Activated CD8-positive, alpha-beta T cell treated with anti-CD3 and anti-CD28 coated beads, Interleukin-2, amount 10 ng/mL, durations not matched to agents 7 days and 5 days (primary cell): ENCODE measurements around the gene KIRREL2. TPM values are rescaled to one million over a fixed set of nuclear protein-coding genes. Genes with fewer than 3 reads are reported as not detected.
A peak's percentile ranks its signal among the peaks of the same experiment; 100 is the strongest.
"Not testable (repeated sequence)": the region's sequence is repeated elsewhere in the genome, so short reads cannot be mapped to it uniquely, and the experiment has no call there.

Experiments
- ATAC-seq: fragments of 150-1000 bp; cut with Tn5 transposase; one replicate; pipeline ENCODE4 v1.10.0; 2021; ENCODE audit warnings: moderate library complexity
- CTCF ChIA-PET: fragments of 350-600 bp; sonication (Branson Sonifier 250); formaldehyde crosslinking; loops from one replicate; lab custom pipeline; 2021; ENCODE audit warnings: antibody characterized with exemption; lab: Charles Lee
- POLR2A ChIA-PET: fragments of 350-600 bp; sonication (Branson Sonifier 250); formaldehyde crosslinking; loops from one replicate; lab custom pipeline; 2021; ENCODE audit warnings: antibody characterized with exemption; lab: Charles Lee
- DNase-seq: peaks from one replicate; pipeline ENCODE4 v3.0.0-alpha.2; 2020
- H3K27ac Mint-ChIP-seq: one replicate; pipeline ENCODE4 v1.8.0; 2021; ENCODE audit warnings: mild to moderate bottlenecking, mixed read lengths
- H3K27me3 Mint-ChIP-seq: one replicate; pipeline ENCODE4 v1.8.0; 2021; ENCODE audit warnings: low read depth, mixed read lengths
- H3K36me3 Mint-ChIP-seq: one replicate; pipeline ENCODE4 v1.8.0; 2021; ENCODE audit warnings: low read depth, mixed read lengths
- H3K4me1 Mint-ChIP-seq: one replicate; pipeline ENCODE4 v1.8.0; 2021; ENCODE audit warnings: low read depth, mixed read lengths
- H3K4me3 Mint-ChIP-seq: one replicate; pipeline ENCODE4 v1.8.0; 2021; ENCODE audit warnings: mild to moderate bottlenecking, mixed read lengths
- H3K9me3 Mint-ChIP-seq: one replicate; pipeline ENCODE4 v1.8.0; 2022; ENCODE audit warnings: mixed read lengths; ENCODE audit not compliant: insufficient read depth
- total RNA-seq, 2 experiments: library from RNA; stranded (reverse); gene quantifications; one replicate each; pipeline ENCODE4 v1.2.3, GENCODE V29; 2021

The KIRREL2 gene
- total RNA-seq, 2 experiments from 2014 or later: 1.9 to 2.2 TPM

DNA sequence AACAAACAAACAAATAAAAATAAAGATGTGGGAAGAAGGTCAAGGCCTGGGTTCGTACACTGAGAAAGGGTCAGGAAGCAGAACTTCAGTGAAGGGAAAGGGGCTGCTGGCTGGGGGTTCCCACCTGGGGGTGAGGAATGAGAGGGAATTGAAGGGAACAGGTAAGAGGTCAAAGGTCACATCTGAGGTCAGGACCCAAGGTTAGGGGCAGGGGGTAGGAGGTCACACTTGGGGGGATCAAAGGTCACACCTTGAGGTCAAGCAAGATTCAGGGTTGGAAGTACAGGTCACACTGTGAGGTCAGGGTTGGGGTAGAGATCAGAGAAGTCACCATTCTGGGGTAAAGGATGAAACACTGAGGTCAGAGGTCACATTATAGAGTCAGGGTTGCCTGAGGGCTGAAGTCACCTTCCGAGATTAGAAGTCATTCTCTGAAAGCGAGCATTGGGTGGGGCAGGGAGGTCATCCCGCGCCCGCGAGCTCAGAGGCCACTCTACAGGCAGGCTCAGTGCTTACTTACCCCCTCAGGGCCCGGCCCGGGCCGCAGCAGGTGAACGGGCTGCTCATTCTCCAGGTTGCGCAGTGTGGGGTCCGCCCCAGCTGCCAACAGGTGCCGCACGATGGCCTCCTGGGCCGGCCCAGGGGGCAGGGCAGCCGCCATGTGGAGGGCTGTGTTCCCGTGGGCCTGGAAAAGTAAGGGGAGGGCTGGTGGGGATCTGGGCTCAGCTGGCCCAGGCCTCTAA is 32.8 kb downstream of the KIRREL2 start:
- Mint-ChIP-seq H3K27ac (no peak overlapping the region), H3K27me3 (no peaks in the 10 kb centered on the region), H3K36me3 (peaks cover 65% of the 10 kb centered on the region), H3K4me3 (no peak overlapping the region), H3K9me3 (no peaks in the 10 kb centered on the region), H3K4me1 (peaks cover 6% of the 10 kb centered on the region)
- CTCF ChIA-PET: no interaction called here
- POLR2A ChIA-PET: interaction anchor here (0.7 kb wide), 1 partner anchor 170 kb away, joined by 3 read pairs; no protein-coding TSS in a partner anchor
- DNase-seq (no peak), ATAC-seq (peak; percentile 14)

DNA sequence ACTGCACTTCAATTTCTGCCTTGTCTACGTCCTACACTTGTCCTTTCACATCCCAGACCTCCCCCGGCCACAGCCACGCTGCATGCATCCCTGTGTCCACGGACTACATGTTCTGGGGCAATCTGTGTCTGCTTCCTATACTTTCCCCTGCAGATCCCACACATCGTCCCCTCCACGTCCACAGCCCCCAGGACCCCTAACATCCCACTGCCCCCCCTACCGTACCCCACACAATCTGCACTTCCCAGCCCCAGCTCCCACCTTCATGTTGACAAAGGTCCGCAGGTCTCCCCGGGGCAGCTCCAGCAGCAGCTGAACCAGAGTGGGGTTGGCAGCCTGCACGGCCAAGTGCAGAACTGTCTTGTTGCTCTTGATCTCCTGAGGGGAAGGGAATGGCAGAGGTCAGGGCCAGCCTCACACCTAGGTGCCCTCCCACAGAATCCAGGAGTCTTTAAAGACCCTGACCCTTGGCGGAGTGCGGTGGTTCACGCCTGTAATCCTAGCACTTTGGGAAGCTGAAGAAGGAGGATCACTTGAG is 33.5 kb downstream of the KIRREL2 start:
- CTCF ChIA-PET: no interaction called here
- POLR2A ChIA-PET: interaction anchor here (0.7 kb wide), 1 partner anchor 171 kb away, joined by 3 read pairs; no protein-coding TSS in a partner anchor
- Mint-ChIP-seq H3K36me3 (peaks cover 67% of the 10 kb centered on the region), H3K9me3 (no peaks in the 10 kb centered on the region), H3K4me1 (peaks cover 6% of the 10 kb centered on the region), H3K27me3 (no peaks in the 10 kb centered on the region), H3K27ac (no peak overlapping the region), H3K4me3 (no peak overlapping the region)
- DNase-seq (no peak), ATAC-seq (no peak)

DNA sequence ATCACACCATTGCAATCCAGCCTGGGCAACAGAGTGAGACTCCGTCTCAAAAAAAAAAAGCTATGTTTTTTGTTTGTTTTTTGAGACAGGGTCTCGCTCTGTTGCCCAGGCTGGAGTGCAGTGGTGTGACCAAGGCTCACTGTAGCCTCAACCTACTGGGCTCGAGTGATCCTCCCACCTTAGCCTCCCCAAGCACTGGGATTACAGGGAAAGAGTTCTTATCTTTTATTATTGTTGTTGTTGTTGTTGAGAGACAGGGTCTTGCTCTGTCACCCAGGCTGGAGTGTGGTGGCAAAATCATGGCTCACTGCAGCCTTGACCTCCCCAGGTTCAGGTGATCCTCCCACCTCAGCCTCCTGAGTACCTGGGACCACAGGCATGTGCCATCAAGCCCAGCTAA is 35.1 kb downstream of the KIRREL2 start:
- ATAC-seq, POLR2A ChIA-PET, H3K9me3 Mint-ChIP-seq, H3K4me3 Mint-ChIP-seq, H3K27ac Mint-ChIP-seq, DNase-seq, H3K27me3 Mint-ChIP-seq: not testable (repeated sequence)
- Mint-ChIP-seq H3K4me1 (peaks cover 14% of the 10 kb centered on the region), H3K36me3 (peaks cover 69% of the 10 kb centered on the region)
- CTCF ChIA-PET: interaction anchor here (3.5 kb wide), 1 partner anchor 40 kb away, joined by 29 read pairs; no protein-coding TSS in a partner anchor

DNA sequence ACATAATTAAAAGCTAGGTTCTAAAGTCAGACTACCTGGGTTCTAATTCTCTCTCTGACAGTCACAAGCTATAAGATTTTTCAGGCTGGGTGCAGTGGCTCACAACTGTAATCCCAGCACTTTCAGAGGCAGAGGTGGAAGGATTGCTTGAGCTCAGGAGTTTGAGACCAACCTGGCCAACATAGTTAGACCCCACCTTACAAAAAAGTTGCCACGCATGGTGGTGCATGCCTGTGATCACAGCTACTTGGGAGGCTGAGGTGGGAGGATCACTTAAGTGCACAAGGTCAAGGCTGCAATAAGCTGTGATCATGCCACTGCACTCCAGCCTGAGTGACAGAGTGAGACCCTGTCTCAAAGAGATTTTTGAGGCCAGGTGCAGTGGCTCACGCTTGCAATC is 37.6 kb downstream of the KIRREL2 start:
- Mint-ChIP-seq H3K27me3 (no peaks in the 10 kb centered on the region), H3K27ac (peak overlapping the region; percentile 34), H3K36me3 (peaks cover 64% of the 10 kb centered on the region), H3K4me3 (no peak overlapping the region), H3K9me3 (no peaks in the 10 kb centered on the region), H3K4me1 (peaks cover 26% of the 10 kb centered on the region)
- DNase-seq (no peak), ATAC-seq (no peak)
- POLR2A ChIA-PET: interaction anchor here (1.6 kb wide), 1 partner anchor 9 kb away, joined by 4 read pairs; no protein-coding TSS in a partner anchor
- CTCF ChIA-PET: interaction anchor here (2.3 to 3.5 kb wide), 2 partner anchors 12 to 37 kb away, joined by 17 to 29 read pairs; no protein-coding TSS in a partner anchor

GRCh38 chr19:35895911-35896642 is 39.4 kb downstream of the KIRREL2 start:
- H3K4me3 Mint-ChIP-seq: no peak overlapping the region
- ChIA-PET CTCF (no interaction called here), POLR2A (no interaction called here)
- peak overlapping the region; percentile 4 for H3K27ac Mint-ChIP-seq
- peaks cover 52% of the 10 kb centered on the region for H3K36me3 Mint-ChIP-seq
- no peaks in the 10 kb centered on the region for H3K27me3 Mint-ChIP-seq
- ATAC-seq (no peak), DNase-seq (no peak)
- H3K9me3 Mint-ChIP-seq: no peaks in the 10 kb centered on the region
- peaks cover 28% of the 10 kb centered on the region for H3K4me1 Mint-ChIP-seq

GRCh38 chr19:35896643-35897040 is 39.9 kb downstream of the KIRREL2 start:
- DNase-seq: no peak
- H3K9me3 Mint-ChIP-seq: no peaks in the 10 kb centered on the region
- H3K27ac Mint-ChIP-seq: peak overlapping the region; percentile 25
- ChIA-PET POLR2A (no interaction called here), CTCF (interaction anchor here (1.1 kb wide), 1 partner anchor 34 kb away, joined by 5 read pairs; no protein-coding TSS in a partner anchor)
- no peaks in the 10 kb centered on the region for H3K27me3 Mint-ChIP-seq
- H3K4me1 Mint-ChIP-seq: peaks cover 30% of the 10 kb centered on the region
- peaks cover 50% of the 10 kb centered on the region for H3K36me3 Mint-ChIP-seq
- no peak overlapping the region for H3K4me3 Mint-ChIP-seq
- ATAC-seq: no peak

DNA sequence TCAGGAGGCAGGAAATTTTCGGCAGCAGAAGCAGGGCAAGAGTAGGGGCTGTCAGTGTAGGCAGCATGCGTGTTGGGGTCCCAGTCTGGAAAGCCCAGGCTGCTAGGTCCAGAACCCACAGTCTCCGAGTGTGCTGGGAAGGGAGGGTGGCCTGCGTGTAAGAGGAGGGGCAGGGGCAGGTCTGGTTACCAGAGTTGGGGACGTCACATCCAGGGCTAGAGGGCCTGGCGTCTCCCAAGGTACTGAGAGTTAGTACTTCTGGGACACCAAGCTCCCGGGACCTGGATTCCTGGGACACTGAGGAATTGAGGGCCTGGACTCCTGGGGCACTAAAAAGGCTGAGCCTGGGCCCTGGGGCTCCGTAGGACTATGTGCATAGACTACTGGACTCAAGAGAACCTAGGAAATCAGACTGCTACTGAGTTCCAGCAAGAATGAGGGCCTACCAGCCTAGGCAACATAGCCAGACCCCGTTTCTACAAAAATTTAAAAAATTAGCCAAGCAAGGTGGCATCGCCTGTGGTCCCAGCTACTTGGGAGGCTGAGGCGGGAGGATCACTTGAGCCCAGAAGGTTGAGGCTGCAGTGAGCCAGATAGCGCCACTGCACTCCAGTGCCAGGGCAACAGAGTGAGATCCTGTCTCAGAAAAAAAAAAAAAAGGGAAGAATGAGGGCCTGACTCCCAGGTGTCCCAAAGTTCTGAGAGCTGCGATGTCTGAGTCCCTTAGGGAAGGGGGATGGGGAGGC is 41.2 kb downstream of the KIRREL2 start:
- Mint-ChIP-seq H3K27me3 (no peaks in the 10 kb centered on the region), H3K36me3 (peaks cover 45% of the 10 kb centered on the region), H3K9me3 (no peaks in the 10 kb centered on the region), H3K27ac (peak overlapping the region; percentile 80), H3K4me3 (peak overlapping the region; percentile 87), H3K4me1 (peaks cover 37% of the 10 kb centered on the region)
- no peak for ATAC-seq
- ChIA-PET CTCF (interaction anchor here (0.6 to 1.2 kb wide), 3 partner anchors 15 to 33 kb away, joined by 3 to 6 read pairs (median 5); no protein-coding TSS in a partner anchor), POLR2A (interaction anchor here (0.6 to 1.2 kb wide), 4 partner anchors 13 to 33 kb away, joined by 3 to 4 read pairs (median 4); no protein-coding TSS in a partner anchor)
- DNase-seq: no peak

DNA sequence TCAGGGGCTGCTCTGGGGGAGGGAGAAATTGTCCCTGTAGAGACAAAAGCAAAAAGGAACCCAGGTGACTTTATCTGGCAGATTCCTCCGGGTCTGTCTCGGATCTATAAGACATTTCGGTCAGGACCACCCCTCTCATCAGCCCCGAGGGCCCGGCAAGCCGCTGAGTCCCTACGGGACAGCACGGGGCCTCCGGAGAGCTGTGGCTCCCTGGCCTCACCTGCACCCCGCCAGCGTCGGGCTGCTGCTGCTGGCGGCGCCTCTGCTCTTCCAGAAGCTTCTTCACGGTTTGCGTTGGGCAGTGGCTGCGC is 41.7 kb downstream of the KIRREL2 start:
- peaks cover 45% of the 10 kb centered on the region for H3K36me3 Mint-ChIP-seq
- ChIA-PET CTCF (interaction anchor here (0.6 to 1.2 kb wide), 2 partner anchors 16 to 33 kb away, joined by 3 to 6 read pairs; no protein-coding TSS in a partner anchor), POLR2A (interaction anchor here (0.6 to 1.2 kb wide), 4 partner anchors 13 to 32 kb away, joined by 3 to 4 read pairs (median 4); no protein-coding TSS in a partner anchor)
- H3K4me3 Mint-ChIP-seq: peak overlapping the region; percentile 87
- ATAC-seq (no peak), DNase-seq (no peak)
- no peaks in the 10 kb centered on the region for H3K9me3 Mint-ChIP-seq
- H3K4me1 Mint-ChIP-seq: peaks cover 38% of the 10 kb centered on the region
- H3K27ac Mint-ChIP-seq: peak overlapping the region; percentile 95
- no peaks in the 10 kb centered on the region for H3K27me3 Mint-ChIP-seq

DNA sequence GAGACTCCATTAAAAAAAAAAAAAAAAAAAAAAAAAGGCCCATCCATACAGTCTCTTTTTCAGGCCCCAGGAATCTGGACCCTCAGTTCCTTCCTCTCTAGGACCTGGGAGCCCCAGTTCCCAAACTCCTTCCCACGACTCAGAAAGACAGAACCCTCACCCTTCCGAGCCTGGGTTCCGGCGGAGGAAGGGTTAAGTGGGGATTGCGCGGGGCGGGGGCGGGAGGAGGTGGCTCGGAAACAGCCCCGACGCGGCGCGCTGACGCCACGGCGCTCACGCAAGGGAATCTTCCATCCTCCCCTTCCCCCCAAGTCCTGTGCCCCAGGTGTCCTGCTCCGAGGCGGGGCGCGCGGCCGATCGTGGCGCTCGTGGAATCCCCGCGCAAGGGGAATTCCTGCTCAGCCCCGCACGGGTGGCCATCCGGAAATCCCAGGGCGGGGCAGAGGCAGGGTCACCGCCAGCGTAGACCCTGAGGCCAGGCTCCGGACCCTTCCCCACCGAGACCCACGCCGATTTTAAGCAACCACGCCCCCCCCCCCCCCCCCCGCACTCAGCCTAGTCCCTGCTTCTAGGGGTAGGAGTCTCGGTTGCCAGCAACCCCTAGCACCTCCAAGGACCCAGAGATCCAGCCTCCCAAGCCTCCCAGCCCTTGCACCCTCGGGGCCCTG is 43.0 kb downstream of the KIRREL2 start:
- ChIA-PET POLR2A (interaction anchor here (1.4 kb wide), 2 partner anchors 29 to 32 kb away, joined by 5 to 11 read pairs; no protein-coding TSS in a partner anchor), CTCF (no interaction called here)
- Mint-ChIP-seq H3K4me3 (peak overlapping the region; percentile 87), H3K4me1 (peaks cover 49% of the 10 kb centered on the region), H3K27ac (peak overlapping the region; percentile 95), H3K36me3 (peaks cover 47% of the 10 kb centered on the region), H3K27me3 (no peaks in the 10 kb centered on the region), H3K9me3 (no peaks in the 10 kb centered on the region)
- ATAC-seq (peak; percentile 37), DNase-seq (peak; percentile 92)

GRCh38 chr19:35901055-35901644 is 44.4 kb downstream of the KIRREL2 start:
- ATAC-seq (no peak), DNase-seq (no peak)
- Mint-ChIP-seq H3K4me1 (peaks cover 52% of the 10 kb centered on the region), H3K4me3 (peak overlapping the region; percentile 87), H3K9me3 (no peaks in the 10 kb centered on the region), H3K36me3 (peaks cover 41% of the 10 kb centered on the region), H3K27ac (peak overlapping the region; percentile 97), H3K27me3 (no peaks in the 10 kb centered on the region)
- ChIA-PET CTCF (interaction anchor here (0.8 to 1.1 kb wide), 2 partner anchors 18 to 30 kb away, joined by 3 read pairs; no protein-coding TSS in a partner anchor), POLR2A (interaction anchor here (0.5 to 1.4 kb wide), 4 partner anchors 25 to 30 kb away, joined by 3 to 11 read pairs (median 4); no protein-coding TSS in a partner anchor)
